GM06990 (cell line): ENCODE results near the gene SUPT4H1.

Source experiments
- DNase-seq: peaks from one replicate; pipeline ENCODE4 v3.0.0-alpha.2; 2011; ENCODE audit not compliant: insufficient read length; ENCODE audit errors: extremely low read depth
- H3K27me3 ChIP-seq: replicated peaks from 2 replicates; pipeline ENCODE4 v1.6.0; 2011; ENCODE audit warnings: low read length; ENCODE audit not compliant: control insufficient read depth, insufficient read depth
- H3K36me3 ChIP-seq: 2 replicates; pipeline ENCODE4 v1.5.1; 2011; ENCODE audit warnings: low read length; ENCODE audit not compliant: control insufficient read depth, insufficient read depth
- H3K4me3 ChIP-seq: replicated peaks from 2 replicates; pipeline ENCODE4 v1.5.1; 2011; ENCODE audit warnings: low read depth, mild to moderate bottlenecking, control low read depth, low read length
- TF ChIP-seq, protein P1 (sequence below): IDR thresholded peaks from 2 replicates; pipeline ENCODE4 v1.5.1; 2011; ENCODE audit warnings: low read length, control low read depth, mild to moderate bottlenecking, inconsistent platforms; ENCODE audit not compliant: insufficient read depth, poor library complexity, severe bottlenecking

The SUPT4H1 gene

DNA sequence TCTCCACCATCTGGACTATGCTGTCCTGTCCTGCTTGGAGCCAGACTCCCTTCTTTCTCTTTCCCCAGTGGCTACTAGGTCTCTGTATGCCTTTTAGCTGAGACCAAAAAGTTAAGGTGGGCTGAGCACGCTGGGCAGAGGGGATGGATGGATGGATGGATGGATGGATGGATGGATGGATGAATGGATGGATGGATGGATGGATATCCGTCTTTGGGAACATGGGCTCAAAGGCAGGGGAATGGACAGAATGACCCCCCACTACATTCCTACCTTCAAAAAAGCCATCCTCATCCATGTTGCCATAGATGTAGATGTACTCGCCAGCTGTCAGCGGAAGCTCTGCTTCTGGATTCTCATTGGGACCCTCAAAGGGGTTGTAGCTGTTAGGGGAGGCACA is 36.3 kb downstream of the SUPT4H1 start:
- no peaks in the 10 kb centered on the region for H3K27me3 ChIP-seq
- TF ChIP-seq, protein P1, sequence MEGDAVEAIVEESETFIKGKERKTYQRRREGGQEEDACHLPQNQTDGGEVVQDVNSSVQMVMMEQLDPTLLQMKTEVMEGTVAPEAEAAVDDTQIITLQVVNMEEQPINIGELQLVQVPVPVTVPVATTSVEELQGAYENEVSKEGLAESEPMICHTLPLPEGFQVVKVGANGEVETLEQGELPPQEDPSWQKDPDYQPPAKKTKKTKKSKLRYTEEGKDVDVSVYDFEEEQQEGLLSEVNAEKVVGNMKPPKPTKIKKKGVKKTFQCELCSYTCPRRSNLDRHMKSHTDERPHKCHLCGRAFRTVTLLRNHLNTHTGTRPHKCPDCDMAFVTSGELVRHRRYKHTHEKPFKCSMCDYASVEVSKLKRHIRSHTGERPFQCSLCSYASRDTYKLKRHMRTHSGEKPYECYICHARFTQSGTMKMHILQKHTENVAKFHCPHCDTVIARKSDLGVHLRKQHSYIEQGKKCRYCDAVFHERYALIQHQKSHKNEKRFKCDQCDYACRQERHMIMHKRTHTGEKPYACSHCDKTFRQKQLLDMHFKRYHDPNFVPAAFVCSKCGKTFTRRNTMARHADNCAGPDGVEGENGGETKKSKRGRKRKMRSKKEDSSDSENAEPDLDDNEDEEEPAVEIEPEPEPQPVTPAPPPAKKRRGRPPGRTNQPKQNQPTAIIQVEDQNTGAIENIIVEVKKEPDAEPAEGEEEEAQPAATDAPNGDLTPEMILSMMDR: no peak
- DNase-seq: no peak
- no peaks in the 10 kb centered on the region; the same call in none of the 2 replicates for H3K36me3 ChIP-seq
- no peak overlapping the region for H3K4me3 ChIP-seq

DNA sequence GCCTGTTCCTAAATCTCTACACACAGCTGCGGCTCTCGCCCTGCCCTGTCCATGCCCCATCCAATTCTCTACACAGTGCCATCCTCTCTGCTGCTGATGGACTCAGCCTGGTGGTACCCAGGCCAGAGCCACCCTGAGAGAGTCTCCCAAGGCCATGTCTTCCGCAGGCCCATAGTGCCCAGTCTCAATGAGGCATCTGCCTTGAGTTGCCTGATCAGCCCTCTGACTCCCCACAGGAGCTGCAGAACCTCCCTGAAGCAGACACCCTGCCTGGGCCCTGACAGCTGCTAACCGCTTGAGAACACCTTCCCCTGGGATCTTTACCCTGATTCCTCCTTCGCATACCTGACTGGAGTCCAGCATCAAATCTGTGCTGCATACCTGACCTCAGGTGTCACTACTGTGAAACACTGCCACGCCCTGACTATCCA is 36.7 kb downstream of the SUPT4H1 start:
- TF ChIP-seq, protein P1: no peak

DNA sequence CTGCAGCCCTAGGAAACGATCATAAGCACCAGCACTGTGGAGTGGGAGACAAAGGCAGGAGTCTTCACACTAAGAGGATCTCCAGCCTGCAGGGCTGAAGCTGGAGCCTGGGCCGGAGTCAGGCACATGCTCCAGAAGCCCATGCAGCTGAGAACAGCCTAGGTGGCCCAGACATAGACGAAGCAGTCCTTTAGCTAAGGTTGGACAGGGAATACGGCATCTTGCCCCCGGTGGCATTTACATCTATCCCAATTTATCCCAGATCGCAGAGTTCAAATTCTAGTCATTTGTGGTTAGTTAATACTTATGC is 37.3 kb downstream of the SUPT4H1 start:
- Histone ChIP-seq H3K36me3 (no peaks in the 10 kb centered on the region; the same call in 1 of the 2 replicates), H3K4me3 (no peak overlapping the region), H3K27me3 (no peaks in the 10 kb centered on the region)
- TF ChIP-seq, protein P1: no peak
- no peak for DNase-seq

More for the DNA sequence above, 36.7 kb downstream of the SUPT4H1 start:
- no peak for DNase-seq
- Histone ChIP-seq H3K36me3 (no peaks in the 10 kb centered on the region; the same call in none of the 2 replicates), H3K4me3 (no peak overlapping the region), H3K27me3 (no peaks in the 10 kb centered on the region)

- no peaks in the 10 kb centered on the region; the same call in 1 of the 2 replicates for H3K36me3 ChIP-seq
- TF ChIP-seq, protein P1: no peak
- H3K27me3 ChIP-seq: no peaks in the 10 kb centered on the region
- no peak overlapping the region for H3K4me3 ChIP-seq
- DNase-seq: no peak
Measured at GRCh38 chr17:58313815-58314705, 37.9 kb downstream of the SUPT4H1 start.

- TF ChIP-seq, protein P1: no peak
- Histone ChIP-seq H3K27me3 (no peaks in the 10 kb centered on the region), H3K36me3 (no peaks in the 10 kb centered on the region; the same call in 1 of the 2 replicates), H3K4me3 (no peak overlapping the region)
- no peak for DNase-seq
Measured at GRCh38 chr17:58312829-58313228, 39.2 kb downstream of the SUPT4H1 start.
